IPS-15b (cell line): ENCODE data around the gene VWA7.
"Not testable (repeated sequence)": the region's sequence is repeated elsewhere in the genome, so short reads cannot be mapped to it uniquely, and the experiment has no call there.

Experiments used
- H3K27me3 ChIP-seq: one replicate; pipeline ENCODE4 v1.6.1; 2013; ENCODE audit warnings: low read length; ENCODE audit not compliant: control insufficient read depth, insufficient read depth
- H3K36me3 ChIP-seq: one replicate; pipeline ENCODE4 v1.6.1; 2013; ENCODE audit warnings: low read length; ENCODE audit not compliant: control insufficient read depth, insufficient read depth
- H3K4me1 ChIP-seq: one replicate; pipeline ENCODE4 v1.6.1; 2013; ENCODE audit warnings: mild to moderate bottlenecking, low read length; ENCODE audit not compliant: control insufficient read depth, insufficient read depth
- H3K4me3 ChIP-seq: one replicate; pipeline ENCODE4 v1.5.1; 2013; ENCODE audit warnings: low read depth, low read length
- H3K9ac ChIP-seq: one replicate; pipeline ENCODE4 v1.6.1; 2013; ENCODE audit warnings: low read depth, mild to moderate bottlenecking, low read length
- H3K9me3 ChIP-seq: one replicate; pipeline ENCODE4 v1.6.1; 2013; ENCODE audit warnings: mild to moderate bottlenecking, low read length; ENCODE audit not compliant: control insufficient read depth, insufficient read depth

VWA7 gene

GRCh38 chr6:31797588-31797987, 20.5 kb upstream of the VWA7 start:
- no peaks in the 10 kb centered on the region for H3K27me3 ChIP-seq
- H3K4me1 ChIP-seq = peaks cover 6% of the 10 kb centered on the region
- H3K4me3 ChIP-seq = no peak overlapping the region
- H3K9ac ChIP-seq = no peak overlapping the region
- no peaks in the 10 kb centered on the region for H3K9me3 ChIP-seq
- H3K36me3 ChIP-seq = peaks cover 9% of the 10 kb centered on the region

GRCh38 chr6:31796993-31797385, 19.9 kb upstream of the VWA7 start:
- H3K27me3 ChIP-seq = no peaks in the 10 kb centered on the region
- H3K4me1 ChIP-seq = peaks cover 6% of the 10 kb centered on the region
- no peak overlapping the region for H3K4me3 ChIP-seq
- no peak overlapping the region for H3K9ac ChIP-seq
- peaks cover 13% of the 10 kb centered on the region for H3K36me3 ChIP-seq
- no peaks in the 10 kb centered on the region for H3K9me3 ChIP-seq

GRCh38 chr6:31795616-31796298, 18.6 kb upstream of the VWA7 start, which contains the start of gene VARS1:
Gene VARS1 (minus strand): TSS chr6:31795752. CDS start chr6:31795217, 535 bp downstream.
- peak within 1 kb of the TSS; percentile 82 for H3K9ac ChIP-seq
- peaks cover 20% of the 10 kb centered on the region for H3K36me3 ChIP-seq
- peak within 1 kb of the TSS; percentile 75 for H3K4me3 ChIP-seq
- H3K9me3 ChIP-seq = no peaks in the 10 kb centered on the region
- H3K4me1 ChIP-seq = peaks cover 6% of the 10 kb centered on the region
- no peaks in the 10 kb centered on the region for H3K27me3 ChIP-seq

GRCh38 chr6:31794866-31795615, 17.9 kb upstream of the VWA7 start:
- Histone ChIP-seq H3K9me3 (no peaks in the 10 kb centered on the region), H3K27me3 (no peaks in the 10 kb centered on the region), H3K9ac (peak overlapping the region; percentile 82), H3K4me3 (peak overlapping the region; percentile 75), H3K4me1 (peaks cover 6% of the 10 kb centered on the region), H3K36me3 (peaks cover 20% of the 10 kb centered on the region)

GRCh38 chr6:31794294-31794865, 17.3 kb upstream of the VWA7 start:
- Histone ChIP-seq H3K9ac (peak overlapping the region; percentile 82), H3K4me3 (peak overlapping the region; percentile 75), H3K27me3 (no peaks in the 10 kb centered on the region), H3K4me1 (peaks cover 6% of the 10 kb centered on the region), H3K36me3 (peaks cover 20% of the 10 kb centered on the region), H3K9me3 (no peaks in the 10 kb centered on the region)

- not testable (repeated sequence) for H3K9me3 ChIP-seq, H3K4me1 ChIP-seq, H3K27me3 ChIP-seq, H3K9ac ChIP-seq
- Histone ChIP-seq H3K36me3 (peaks cover 20% of the 10 kb centered on the region), H3K4me3 (peak overlapping the region; percentile 75)
Measured at GRCh38 chr6:31793927-31794245, 16.8 kb upstream of the VWA7 start.

- H3K9ac ChIP-seq = no peak overlapping the region
- H3K27me3 ChIP-seq = no peaks in the 10 kb centered on the region
- H3K9me3 ChIP-seq = no peaks in the 10 kb centered on the region
- peaks cover 20% of the 10 kb centered on the region for H3K36me3 ChIP-seq
- no peak overlapping the region for H3K4me3 ChIP-seq
- peaks cover 6% of the 10 kb centered on the region for H3K4me1 ChIP-seq
Measured at GRCh38 chr6:31792761-31793171, 15.6 kb upstream of the VWA7 start.

GRCh38 chr6:31792090-31792374, 14.9 kb upstream of the VWA7 start:
- Histone ChIP-seq H3K9ac (no peak overlapping the region), H3K4me3 (no peak overlapping the region), H3K36me3 (peaks cover 16% of the 10 kb centered on the region), H3K4me1 (peaks cover 6% of the 10 kb centered on the region), H3K27me3 (no peaks in the 10 kb centered on the region), H3K9me3 (no peaks in the 10 kb centered on the region)

GRCh38 chr6:31791324-31792089, 14.4 kb upstream of the VWA7 start:
- Histone ChIP-seq H3K4me3 (no peak overlapping the region), H3K36me3 (peaks cover 16% of the 10 kb centered on the region), H3K4me1 (peaks cover 6% of the 10 kb centered on the region)

GRCh38 chr6:31785475-31785874, 8.3 kb upstream of the VWA7 start:
- Histone ChIP-seq H3K27me3 (no peaks in the 10 kb centered on the region), H3K9ac (no peak overlapping the region), H3K36me3 (peaks cover 42% of the 10 kb centered on the region), H3K4me1 (no peaks in the 10 kb centered on the region), H3K9me3 (no peaks in the 10 kb centered on the region), H3K4me3 (no peak overlapping the region)

More at GRCh38 chr6:31791324-31792089, 14.4 kb upstream of the VWA7 start:
- H3K9ac ChIP-seq = no peak overlapping the region
- H3K9me3 ChIP-seq = no peaks in the 10 kb centered on the region
- no peaks in the 10 kb centered on the region for H3K27me3 ChIP-seq

GRCh38 chr6:31784098-31784925, 7.2 kb upstream of the VWA7 start:
- Histone ChIP-seq H3K9ac (no peak overlapping the region), H3K27me3 (no peaks in the 10 kb centered on the region), H3K36me3 (peaks cover 53% of the 10 kb centered on the region), H3K4me3 (no peak overlapping the region), H3K4me1 (no peaks in the 10 kb centered on the region), H3K9me3 (no peaks in the 10 kb centered on the region)
